ENCODE data around the gene TAF1B. TPM values are rescaled to one million over a fixed set of nuclear protein-coding genes. Genes with fewer than 3 reads are reported as not detected.

TAF1B gene
- total RNA-seq, result 26.1 TPM

DNA sequence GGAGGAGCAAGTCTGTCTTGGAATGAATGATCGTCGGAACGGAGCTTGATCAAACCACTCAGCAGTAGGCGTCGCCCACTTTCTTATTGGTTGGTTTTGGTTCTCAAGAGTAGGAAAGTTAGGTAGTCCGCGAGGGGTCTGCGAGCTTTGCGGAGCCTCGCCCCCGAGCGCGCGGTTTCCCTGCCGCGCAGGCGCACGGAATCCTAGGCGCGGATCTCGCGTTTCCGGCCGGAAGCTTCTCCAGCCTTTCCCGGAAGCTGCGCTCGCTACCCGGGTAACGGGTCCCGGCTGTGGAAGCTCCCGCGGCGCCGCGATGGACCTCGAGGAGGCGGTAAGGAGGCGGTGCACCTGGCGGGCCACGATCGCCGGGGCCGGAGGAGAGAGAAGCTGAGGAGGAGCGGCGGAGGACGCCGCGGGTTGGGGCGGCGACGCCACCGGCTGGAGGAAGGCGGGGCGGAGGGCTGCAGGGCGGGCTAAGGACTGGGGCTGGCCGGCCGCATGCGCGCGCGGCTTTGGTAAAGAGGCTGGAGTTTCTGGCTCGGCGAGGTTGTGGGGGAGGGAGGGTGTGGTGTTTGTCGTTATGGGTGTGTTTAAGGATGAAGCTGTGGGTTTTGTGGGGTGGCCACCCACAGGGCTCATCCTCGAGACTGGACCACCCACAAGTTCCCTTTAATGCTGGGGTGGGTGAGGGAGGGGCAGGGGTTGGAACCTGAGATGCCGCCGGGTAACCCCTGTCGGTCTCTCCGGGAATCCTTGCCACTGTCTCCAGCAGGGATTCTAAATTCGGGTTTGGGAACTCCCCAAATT lies at the start of gene TAF1B:
TAF1B (plus strand) TSS at position 246 of the 807 bp plus-strand sequence; CDS start at position 314, 68 bp downstream.
- intact Hi-C loops (cut with DNase I), result no loop called here

DNA sequence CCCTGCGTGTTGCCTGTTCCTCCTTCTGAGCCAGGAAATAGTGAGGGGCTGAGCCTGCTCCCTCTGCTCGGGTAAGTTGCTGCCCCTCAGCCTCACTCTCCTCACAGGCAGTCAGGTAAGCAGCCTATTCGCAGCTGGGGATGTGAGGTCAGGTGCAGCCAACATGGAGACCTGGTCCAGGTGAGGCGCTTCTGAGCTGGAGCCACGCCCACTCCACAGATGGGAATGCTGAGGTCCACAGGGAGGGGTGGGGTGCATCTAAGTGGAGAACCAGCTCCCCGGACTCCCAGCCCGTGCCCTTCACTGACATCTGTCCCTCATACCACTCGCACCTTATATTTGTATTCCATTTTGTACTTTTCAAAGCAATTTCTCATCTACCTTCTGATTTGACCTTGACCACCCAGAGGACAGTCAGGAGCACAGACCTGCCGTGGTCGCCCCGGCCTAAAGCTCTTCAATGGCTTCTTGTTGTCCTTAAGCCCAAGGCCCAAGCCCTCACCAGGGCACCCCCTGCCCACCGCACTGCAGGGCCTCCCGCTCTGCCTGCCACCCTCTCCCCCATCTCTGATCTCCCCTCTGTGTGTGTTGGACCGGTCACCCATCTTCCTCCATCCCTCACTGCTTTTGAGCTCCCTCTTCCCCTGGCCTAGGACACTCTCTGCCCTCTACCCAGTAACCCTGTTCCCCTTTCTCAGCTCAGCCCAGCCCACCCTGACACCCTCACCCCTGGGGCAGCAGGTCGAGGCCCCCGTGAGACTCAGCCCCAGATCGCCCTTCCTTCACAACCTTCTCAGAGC lies 49.2 kb upstream of the TAF1B start:
- ATAC-seq (no peak), DNase-seq (ENCODE audit: low spot score) (no peak)
- intact Hi-C loops (cut with DNase I), result no loop called here

More for the DNA sequence above, at the start of gene TAF1B:
- ATAC-seq, result peak; percentile 97
- peak; percentile 90 for DNase-seq (ENCODE audit: low spot score)

DNA sequence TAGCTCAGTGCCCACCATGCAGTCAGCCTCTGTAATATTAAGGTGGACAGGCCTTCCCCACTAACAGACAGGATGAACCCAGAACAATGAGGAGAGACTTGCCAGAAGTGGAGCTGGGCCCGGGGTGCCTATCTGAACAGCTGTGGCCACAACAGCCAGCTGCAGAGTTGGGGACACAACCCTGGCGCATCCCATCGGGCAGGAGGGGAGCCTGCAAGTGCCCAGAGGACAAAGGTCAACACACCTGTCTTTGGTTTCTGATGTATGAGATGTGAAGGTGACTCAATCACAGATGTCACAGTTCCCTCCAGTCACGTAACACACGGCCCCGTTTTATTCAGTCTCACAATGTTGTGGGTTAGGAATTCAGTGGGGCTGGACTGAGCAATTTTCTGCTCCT lies 48.2 kb upstream of the TAF1B start:
- no peak for ATAC-seq
- no peak for DNase-seq (ENCODE audit: low spot score)
- intact Hi-C loops (cut with DNase I), result no loop called here

DNA sequence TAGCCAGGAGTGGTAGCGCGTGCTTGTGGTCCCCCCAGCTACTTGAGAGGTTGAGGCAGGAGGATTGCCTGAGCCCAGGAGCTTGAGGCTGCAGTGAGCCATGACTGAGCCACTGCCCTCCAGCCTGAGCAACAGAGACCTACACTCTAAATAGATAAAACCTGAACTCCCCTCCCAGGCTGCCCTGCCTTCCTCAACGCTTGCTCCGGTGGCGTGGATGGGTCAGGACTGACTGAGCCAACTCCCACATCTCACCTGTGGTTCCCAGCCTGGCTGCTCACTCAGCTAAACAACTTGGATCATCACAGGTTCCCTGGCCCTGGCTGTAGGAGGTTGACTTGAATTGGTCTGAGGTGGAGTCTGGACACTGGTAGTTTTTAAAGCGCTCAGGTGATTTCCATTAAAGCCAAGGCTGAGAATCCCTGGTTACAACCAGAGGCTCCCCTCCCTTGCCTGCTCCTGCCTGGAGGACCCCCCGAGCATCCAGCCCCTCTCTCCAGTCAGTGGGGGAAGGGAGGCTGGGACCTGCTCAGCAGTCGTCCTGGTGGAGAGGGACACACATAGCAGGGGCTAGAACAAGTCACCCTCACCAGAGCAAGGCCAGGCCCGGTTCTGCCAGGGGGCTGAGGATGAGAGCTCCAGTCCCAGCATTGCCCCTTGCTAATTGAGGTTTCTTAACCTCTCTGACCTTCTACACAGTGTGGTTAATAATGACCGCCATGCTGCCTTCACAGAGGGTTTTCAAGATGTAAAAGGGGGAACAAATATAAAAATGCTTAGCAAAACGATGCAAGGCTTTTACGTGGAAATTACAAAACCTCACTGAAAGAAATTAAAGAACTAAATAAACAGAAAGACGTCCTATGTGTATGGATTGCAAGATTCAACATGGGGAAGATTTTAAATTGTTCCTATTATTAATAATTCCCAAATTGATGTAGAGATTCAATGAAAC lies 46.9 kb upstream of the TAF1B start:
- ATAC-seq (no peak), DNase-seq (ENCODE audit: low spot score) (no peak)
- intact Hi-C loops (cut with DNase I), result no loop called here

DNA sequence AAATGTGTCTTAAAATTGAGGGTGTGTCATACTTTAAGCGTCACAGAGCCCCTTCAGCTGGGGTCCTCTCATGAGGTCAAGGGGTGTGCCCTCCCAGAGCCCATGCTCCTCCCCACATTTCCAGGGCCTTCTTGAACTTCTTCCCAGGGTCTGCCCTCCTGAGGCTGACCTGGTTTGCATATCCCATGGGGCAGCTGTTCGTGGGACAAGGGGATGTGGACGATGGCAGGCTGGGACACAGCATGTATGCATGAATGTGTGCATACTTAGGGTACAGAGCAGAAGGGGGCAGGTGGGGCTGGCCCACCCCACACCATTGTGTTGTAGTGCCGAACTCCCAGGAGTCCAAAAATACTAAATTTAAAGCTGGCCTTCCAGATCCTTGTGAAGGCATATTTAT lies 46.2 kb upstream of the TAF1B start:
- DNase-seq (ENCODE audit: low spot score) (no peak), ATAC-seq (no peak)
- intact Hi-C loops (cut with DNase I), result no loop called here

DNA sequence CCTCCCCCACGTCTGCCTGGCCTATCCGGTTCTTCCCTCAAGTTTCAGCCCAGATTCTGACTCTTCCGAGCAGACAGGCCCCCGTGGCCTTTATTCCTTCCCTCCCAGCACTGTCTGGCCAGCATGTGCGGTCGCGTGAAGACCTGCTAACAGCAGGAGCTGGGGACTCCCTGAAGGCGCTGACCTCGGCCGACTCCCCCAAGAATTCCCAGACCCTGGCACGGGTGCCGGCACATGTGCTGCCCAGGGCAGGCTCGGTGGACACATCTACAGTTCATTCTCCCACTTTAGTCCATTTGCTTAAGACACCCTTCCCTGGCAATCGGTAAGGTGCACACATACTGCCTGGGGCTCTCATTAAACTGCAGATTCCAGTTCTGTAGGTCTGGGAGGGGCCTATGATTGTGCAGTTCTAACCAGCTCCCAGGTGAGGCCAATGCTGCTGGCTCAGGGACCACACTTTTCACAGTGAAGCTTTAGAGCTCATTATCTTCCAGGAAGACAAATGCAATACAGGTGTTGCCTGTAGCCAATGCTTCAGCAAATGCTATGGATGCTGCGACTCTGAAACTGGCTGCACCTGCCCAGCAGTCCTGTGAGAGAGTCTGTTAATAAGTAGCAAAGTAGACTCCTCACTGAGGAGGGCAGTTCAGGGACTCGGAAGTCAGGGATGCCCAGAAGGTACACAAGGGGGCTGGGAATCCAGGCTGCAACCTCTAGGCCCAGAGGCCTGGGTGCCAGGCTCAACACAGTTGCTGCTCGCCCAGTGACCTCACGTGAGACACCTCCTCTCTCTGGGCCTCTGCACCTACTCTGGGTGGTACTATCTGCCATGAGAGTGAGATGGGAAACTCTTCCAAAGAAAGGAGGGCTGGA lies 45.4 kb upstream of the TAF1B start:
- intact Hi-C loops (cut with DNase I), result no loop called here
- DNase-seq (ENCODE audit: low spot score) (no peak), ATAC-seq (no peak)

DNA sequence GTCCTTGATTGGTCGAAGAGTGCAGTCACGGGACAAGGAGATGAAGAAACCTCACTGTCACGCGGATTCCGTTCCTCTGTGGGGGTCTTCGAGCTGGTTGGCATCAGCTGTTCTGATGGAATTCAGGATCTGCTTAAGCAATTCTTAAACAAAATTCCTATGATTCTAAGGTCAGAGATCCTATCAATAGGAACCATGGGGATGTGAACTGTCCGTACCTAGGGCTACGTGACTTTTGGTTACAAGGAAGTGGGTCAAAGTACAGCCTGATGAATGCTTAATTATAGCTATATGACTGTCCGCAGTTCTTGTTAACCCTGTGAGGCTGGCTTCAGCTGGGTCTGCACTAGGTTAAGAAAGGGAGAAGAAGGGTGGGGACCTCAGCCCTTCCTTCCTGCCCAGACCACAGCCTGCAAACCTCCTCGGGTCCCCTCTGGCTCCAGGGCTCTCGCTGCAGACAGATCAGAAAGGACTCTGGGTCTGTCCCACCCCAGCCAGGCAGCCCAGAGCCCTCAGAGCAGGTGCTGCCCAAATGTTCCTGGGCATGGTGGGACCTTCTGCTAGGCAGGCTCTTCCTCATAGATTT lies 44.2 kb upstream of the TAF1B start:
- DNase-seq (ENCODE audit: low spot score), result no peak
- intact Hi-C loops (cut with DNase I), result no loop called here
- ATAC-seq, result no peak

DNA sequence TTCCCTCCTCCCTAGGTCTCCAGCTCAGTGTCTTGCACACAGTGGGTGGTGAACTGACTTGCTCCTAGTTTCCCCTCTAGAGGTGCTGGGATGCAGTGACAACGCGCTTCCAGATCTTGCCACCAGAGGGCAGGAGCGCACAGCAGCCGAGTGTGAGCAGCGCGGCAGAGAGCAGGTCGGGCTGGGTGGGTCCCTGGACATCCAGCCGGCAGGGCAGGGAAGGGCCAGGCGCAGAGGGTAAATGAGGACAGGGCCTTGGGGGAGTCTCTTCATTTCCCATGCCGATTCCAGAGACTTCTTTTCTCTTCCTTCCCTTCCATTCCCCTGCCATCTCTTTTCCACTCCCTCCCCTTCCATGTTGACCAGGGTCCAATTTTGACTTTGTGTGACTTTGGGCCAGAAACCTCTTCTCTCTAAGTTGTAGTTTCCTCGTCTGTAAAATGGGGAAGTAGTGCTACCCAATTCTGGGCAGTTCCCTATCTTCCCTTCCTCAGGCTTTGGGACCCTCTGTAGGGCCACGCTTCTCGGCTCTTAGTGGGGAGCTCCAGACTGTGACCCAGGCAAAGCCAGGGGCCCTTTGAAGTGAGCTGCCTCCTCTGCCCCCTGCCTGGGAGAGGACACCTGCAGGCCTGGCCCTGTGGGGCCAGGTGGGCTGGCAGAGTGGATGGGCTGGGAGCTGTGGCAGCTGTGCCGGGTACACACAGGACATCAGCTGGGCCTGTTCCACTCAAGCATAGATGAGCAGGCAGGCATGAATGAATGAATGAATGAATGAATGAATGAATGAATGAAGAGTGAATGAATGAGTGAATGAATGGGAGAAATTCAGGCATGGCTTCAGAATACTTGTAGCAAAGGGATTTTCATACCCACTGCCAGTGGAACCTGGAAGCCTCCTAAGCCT lies 43.3 kb upstream of the TAF1B start:
- DNase-seq (ENCODE audit: low spot score) (peak; percentile 91), ATAC-seq (peak; percentile 82)
- intact Hi-C loops (cut with DNase I), result loop anchor here (10.0 kb wide), 1 partner anchor 825 kb away; no protein-coding TSS in a partner anchor

DNA sequence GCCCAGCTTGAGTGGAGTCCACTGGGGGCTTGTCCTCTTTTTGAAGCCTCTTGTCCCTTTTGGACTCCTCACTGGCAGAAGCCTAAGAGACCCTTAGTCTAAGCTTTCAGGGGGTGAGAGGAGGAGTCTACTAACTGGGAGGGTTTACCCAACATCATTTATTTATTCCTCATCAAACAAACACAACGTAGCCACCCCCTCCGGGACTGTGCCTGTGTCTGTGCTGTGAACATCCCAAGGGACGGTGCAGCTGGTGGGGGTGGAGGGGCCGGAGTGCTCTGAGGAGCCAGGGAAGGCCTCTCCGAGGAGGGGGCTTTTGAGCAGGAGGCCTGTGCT lies 42.7 kb upstream of the TAF1B start:
- intact Hi-C loops (cut with DNase I), result loop anchor here (10.0 kb wide), 1 partner anchor 824 kb away; no protein-coding TSS in a partner anchor
- ATAC-seq (no peak), DNase-seq (ENCODE audit: low spot score) (no peak)

DNA sequence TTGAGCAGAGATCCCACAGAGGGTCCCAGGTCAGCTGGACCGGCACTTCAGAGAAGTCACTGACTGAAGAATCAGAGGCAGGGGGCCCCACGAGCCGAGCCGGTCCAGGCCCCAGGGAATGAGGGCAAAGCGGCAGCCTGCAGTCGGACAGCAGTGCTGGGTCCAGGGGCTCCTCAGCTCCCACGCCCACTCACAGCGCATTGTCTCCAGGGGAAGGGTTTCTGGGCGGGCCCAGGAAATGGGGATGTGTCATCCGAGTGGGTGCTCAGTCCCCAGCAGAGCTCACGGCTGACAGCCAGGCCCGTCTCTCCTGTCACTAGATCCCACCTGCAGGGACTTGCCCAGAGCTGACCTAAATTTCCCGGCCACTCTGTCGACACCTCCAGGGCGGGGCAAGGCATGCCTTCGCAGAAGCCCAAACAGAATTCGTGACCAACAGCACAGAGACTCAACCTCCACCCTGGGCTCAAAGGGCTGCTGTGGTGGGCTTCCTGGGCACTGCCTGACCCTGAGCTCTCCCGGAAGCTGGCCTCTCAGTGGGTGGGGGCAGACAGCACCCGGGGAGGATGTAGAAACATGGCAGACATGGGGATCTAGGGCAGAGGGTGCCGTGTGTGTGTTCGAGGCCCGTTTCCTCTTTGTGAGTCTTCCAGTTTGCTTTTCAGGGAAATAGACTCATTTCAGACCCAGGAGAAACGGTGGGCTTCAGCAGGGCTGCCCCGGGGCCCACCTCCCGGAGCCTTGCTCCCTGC lies 42.1 kb upstream of the TAF1B start:
- intact Hi-C loops (cut with DNase I), result loop anchor here (10.0 kb wide), 1 partner anchor 824 kb away; no protein-coding TSS in a partner anchor
- DNase-seq (ENCODE audit: low spot score) (no peak), ATAC-seq (no peak)

DNA sequence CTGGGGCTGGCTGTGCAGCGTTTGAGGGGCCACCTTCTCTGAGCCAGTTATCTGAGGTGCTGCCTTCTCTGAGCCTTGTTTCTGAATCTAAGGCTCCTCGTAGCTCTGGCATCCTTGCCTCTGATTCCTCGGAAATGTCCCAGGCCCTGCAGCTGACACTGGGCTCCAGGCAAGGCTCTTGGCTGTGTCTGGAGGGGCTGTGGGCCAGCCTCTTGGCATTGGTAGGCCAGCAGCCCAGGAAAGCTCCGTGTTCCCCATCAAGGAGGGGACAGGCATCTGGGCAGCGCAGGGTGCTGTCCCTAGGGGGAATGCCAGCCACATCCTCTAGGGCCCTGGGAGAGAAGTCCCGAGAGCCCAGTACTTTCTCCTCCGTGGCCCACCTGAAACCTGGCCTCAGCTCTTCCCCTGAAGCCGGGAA lies 40.7 kb upstream of the TAF1B start:
- intact Hi-C loops (cut with DNase I), result loop anchor here (10.0 kb wide), 1 partner anchor 822 kb away; no protein-coding TSS in a partner anchor
- ATAC-seq, result no peak

DNA sequence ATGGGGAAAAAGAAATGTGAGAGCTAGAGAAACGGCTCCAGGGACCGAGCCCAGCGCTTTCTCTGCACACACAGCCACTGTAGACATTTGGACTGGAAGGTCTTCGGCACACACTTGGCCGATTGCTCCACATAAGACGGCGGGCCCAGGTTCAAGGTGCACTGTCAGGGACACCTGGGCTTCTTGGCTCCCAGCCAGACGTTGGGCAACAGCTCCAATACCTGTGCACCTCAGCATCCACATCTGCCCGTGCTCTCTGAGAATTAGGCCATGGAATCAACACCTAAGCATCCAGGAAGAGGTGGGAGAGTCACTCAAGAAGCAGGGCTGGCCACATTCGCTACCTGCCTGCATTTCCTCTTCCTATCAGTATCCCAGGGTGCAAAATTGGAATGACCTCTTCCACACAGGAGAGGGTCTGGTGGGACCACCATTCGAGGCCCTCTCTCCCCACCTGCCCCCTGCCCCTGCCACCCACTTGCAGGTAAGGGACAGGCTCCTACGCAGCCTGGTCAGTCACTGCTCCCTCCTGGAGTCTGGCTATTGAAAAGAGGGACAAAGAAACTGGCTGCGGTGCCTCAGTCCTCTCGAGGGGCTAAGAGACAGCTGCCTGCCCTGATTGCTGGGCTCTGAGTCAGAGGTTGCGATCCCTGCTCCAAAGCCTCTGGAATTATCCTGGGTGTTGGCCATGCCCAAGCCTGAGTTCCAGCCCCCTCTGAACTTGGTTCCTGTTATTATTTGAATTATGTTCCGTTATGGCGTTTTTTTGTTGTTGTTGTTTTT lies 40.1 kb upstream of the TAF1B start:
- ATAC-seq, result no peak
- DNase-seq (ENCODE audit: low spot score), result peak; percentile 65
- intact Hi-C loops (cut with DNase I), result loop anchor here (10.0 kb wide), 1 partner anchor 822 kb away; no protein-coding TSS in a partner anchor

More for the DNA sequence above, 40.7 kb upstream of the TAF1B start:
- peak; percentile 51 for DNase-seq (ENCODE audit: low spot score)

DNA sequence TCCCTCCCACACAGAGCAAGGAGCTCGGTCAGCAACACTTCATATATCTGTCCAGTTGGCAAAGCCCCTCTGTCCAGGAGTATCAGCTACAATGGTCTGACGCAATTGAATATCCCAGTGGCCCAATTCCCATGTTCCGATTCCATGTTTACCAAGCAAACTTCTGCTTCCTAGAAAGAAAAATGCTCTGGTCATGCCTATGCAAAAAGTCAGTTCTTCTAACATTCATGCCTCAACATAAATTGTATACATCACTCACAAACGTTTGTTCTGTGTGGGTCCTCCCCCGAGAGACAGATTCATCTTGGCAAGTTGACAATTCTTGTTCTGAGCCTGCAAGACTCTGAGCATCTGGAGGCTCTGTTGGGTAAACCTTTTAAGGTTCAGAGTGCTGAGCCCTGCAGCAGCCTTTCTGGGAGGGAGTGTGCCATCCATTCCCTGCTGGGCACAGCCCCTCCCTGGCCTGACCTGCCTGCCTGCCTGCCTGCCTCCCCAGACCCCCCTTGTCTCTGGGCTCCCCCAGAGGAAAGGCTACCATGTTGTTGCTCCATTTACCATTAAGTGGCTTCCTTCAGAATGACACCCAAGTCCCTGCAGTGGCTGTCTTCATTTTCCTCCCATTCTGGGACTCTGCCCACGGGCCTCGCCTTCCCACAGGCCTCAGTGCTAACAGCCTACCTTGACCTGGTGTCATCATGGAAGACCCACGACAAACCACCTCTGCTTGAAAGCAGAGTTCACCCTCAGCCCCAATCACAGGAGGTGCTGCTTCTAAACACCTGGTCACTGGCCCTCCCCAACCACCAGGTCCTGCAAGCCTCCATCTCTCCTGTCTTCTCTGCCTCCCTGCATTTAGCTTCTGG lies 37.6 kb upstream of the TAF1B start:
- peak; percentile 67 for ATAC-seq
- DNase-seq (ENCODE audit: low spot score), result peak; percentile 17
- intact Hi-C loops (cut with DNase I), result loop anchor here (10.0 kb wide), 1 partner anchor 819 kb away; no protein-coding TSS in a partner anchor

DNA sequence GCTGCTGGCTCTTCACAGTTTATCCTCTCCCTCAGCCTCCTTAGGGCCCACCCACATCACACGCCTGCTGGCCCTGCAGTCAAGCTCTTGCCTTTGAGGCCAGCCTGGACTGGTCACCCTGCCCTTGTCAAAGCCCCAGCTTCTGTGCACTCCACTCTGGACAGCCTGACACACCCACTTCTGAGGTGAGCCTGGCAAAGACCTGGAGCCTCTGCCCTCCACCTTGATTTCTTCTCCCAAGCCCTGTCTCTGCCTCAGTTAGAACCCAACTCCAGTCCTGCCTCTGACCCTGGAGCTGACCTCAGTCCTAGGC lies 37.0 kb upstream of the TAF1B start:
- intact Hi-C loops (cut with DNase I), result loop anchor here (10.0 kb wide), 1 partner anchor 819 kb away; no protein-coding TSS in a partner anchor
- no peak for DNase-seq (ENCODE audit: low spot score)

More for the DNA sequence above, 37.0 kb upstream of the TAF1B start:
- no peak for ATAC-seq
